HepG2 (cell line): ENCODE measurements around the gene ANO6. TPM values are rescaled to one million over a fixed set of nuclear protein-coding genes. Genes with fewer than 3 reads are reported as not detected.
A peak's percentile ranks its signal among the peaks of the same experiment; 100 is the strongest.

Experiments
- ATAC-seq: fragments of 200-7000 bp; cut with Tn5 transposase; 3 replicates; pipeline ENCODE4 v1.9.1; 2020; ENCODE audit warnings: mild to moderate bottlenecking, moderate library complexity
- BruUV-seq: library from RNA; stranded (reverse); fragments of 400-500 nt; replicated peaks from 2 replicates; lab custom pipeline; 2021; lab: Mats Ljungman, UMichigan
- CTCF ChIA-PET: fragments of 300-600 bp; formaldehyde crosslinking; extraction: SDS; loops from one replicate; lab custom pipeline; 2021; ENCODE audit warnings: low total read pairs, inconsistent platforms, low intra/inter-chr PET ratio; lab: Yijun Ruan, JAX
- POLR2A ChIA-PET: fragments of 350-600 bp; sonication (Branson Sonifier 250); formaldehyde crosslinking; loops from one replicate; lab custom pipeline; 2020; ENCODE audit warnings: antibody characterized with exemption, inconsistent platforms; lab: Yijun Ruan, JAX
- DNase-seq: peaks from one replicate; pipeline ENCODE4 v3.0.0-alpha.2; 2015; ENCODE audit warnings: low spot score
- FAIRE-seq: peaks from 3 replicates; lab custom pipeline; 2011; peaks lifted over from hg19 to GRCh38; lab: Jason Lieb, UNC
- H2AFZ ChIP-seq: one replicate; pipeline ENCODE4 v1.6.1; 2011; ENCODE audit warnings: low read length, inconsistent platforms
- H3K27ac ChIP-seq: fragments of 300-600 bp; 3 replicates; pipeline ENCODE4 v1.8.0; 2011; ENCODE audit warnings: mixed run types, mild to moderate bottlenecking, mixed read lengths, low read length, inconsistent platforms; ENCODE audit not compliant: insufficient read depth; ENCODE audit errors: extremely low read length
- H3K27me3 ChIP-seq, 2 experiments: fragments of 200-600 bp in 1 of 2; 2 replicates in 1 of 2; 3 replicates in 1 of 2; pipeline versions ENCODE4 v1.6.0 to v1.8.0; 2011; ENCODE audit warnings: low read length in 2 of 2, mild to moderate bottlenecking in 2 of 2, moderate library complexity in 2 of 2, inconsistent platforms in 1 of 2; ENCODE audit not compliant: insufficient read depth in 2 of 2, control insufficient read depth in 1 of 2
- H3K36me3 ChIP-seq, 2 experiments: fragments of 200-600 bp in 1 of 2; replicated peaks in 1 of 2; 2 replicates in 1 of 2; 3 replicates in 1 of 2; pipeline versions ENCODE4 v1.5.1 to v1.8.0; 2011; ENCODE audit warnings: low read length in 2 of 2, inconsistent platforms in 1 of 2; ENCODE audit not compliant: insufficient read depth in 2 of 2, control insufficient read depth in 1 of 2
- H3K4me1 ChIP-seq: 2 replicates; pipeline ENCODE4 v1.5.1; 2012; ENCODE audit warnings: low read length, inconsistent platforms; ENCODE audit not compliant: insufficient read depth
- H3K4me2 ChIP-seq: 2 replicates; pipeline ENCODE4 v1.6.0; 2011; ENCODE audit warnings: low read depth, low read length, inconsistent platforms
- H3K4me3 ChIP-seq, 3 experiments: fragments of 200-600 bp in 1 of 3; sonication (generic), shearing (Covaris generic) in 1 of 3; replicated peaks in 1 of 3; 2 replicates each; pipeline ENCODE4 v1.5.1; 2011 to 2016; ENCODE audit warnings: low read length in 3 of 3, inconsistent platforms in 2 of 3, low read depth in 2 of 3, mild to moderate bottlenecking in 2 of 3, control low read depth in 1 of 3, mixed read lengths in 1 of 3; ENCODE audit not compliant: insufficient read depth in 1 of 3
- H3K79me2 ChIP-seq: one replicate; pipeline ENCODE4 v1.6.1; 2011; ENCODE audit warnings: low read length, inconsistent platforms; ENCODE audit not compliant: insufficient read depth
- H3K9ac ChIP-seq: 2 replicates; pipeline ENCODE4 v1.6.0; 2011; ENCODE audit warnings: mild to moderate bottlenecking, low read depth, low read length, inconsistent platforms; ENCODE audit not compliant: insufficient read depth
- H3K9me3 ChIP-seq: 2 replicates; pipeline ENCODE4 v1.5.1; 2012; ENCODE audit warnings: mild to moderate bottlenecking, low read length
- H4K20me1 ChIP-seq: 2 replicates; pipeline ENCODE4 v1.6.0; 2011; ENCODE audit warnings: inconsistent platforms, mild to moderate bottlenecking, low read length, moderate library complexity; ENCODE audit not compliant: insufficient read depth
- BORCS8-MEF2B ChIP-seq: sonication (generic); formaldehyde crosslinking; IDR thresholded peaks from 2 replicates; pipeline ENCODE4 v1.8.0; 2022; ENCODE audit warnings: mild to moderate bottlenecking, missing genetic modification reagents
- ERF ChIP-seq: IDR thresholded peaks from 2 replicates; pipeline ENCODE4 v1.6.1; 2018; ENCODE audit warnings: missing biosample characterization, missing genetic modification reagents
- KAT7 ChIP-seq: IDR thresholded peaks from 2 replicates; pipeline ENCODE4 v1.6.1; 2018; ENCODE audit warnings: borderline replicate concordance, missing compliant biosample characterization
- KDM4B ChIP-seq: sonication (generic); formaldehyde crosslinking; IDR thresholded peaks from 2 replicates; pipeline ENCODE4 v1.4.0; 2020; ENCODE audit warnings: missing genetic modification reagents
- NFKBIZ ChIP-seq: IDR thresholded peaks from 2 replicates; pipeline ENCODE4 v1.6.1; 2018; ENCODE audit warnings: missing genetic modification reagents, missing compliant biosample characterization
- PAX8 ChIP-seq: sonication (generic); formaldehyde crosslinking; IDR thresholded peaks from 2 replicates; pipeline ENCODE4 v1.8.0; 2022; ENCODE audit warnings: mild to moderate bottlenecking, missing genetic modification reagents, borderline replicate concordance
- SRSF1 ChIP-seq: fragments of 200-400 bp; formaldehyde crosslinking; optimal IDR thresholded peaks from 2 replicates; pipeline ENCODE3; 2017; ENCODE audit warnings: mild to moderate bottlenecking, low read depth, low read length, moderate library complexity
- U2AF2 ChIP-seq: fragments of 200-400 bp; formaldehyde crosslinking; IDR thresholded peaks from 2 replicates; pipeline ENCODE4 v1.6.1; 2017; ENCODE audit warnings: low read depth, mild to moderate bottlenecking, low read length
- ZNF264 ChIP-seq: sonication (generic); formaldehyde crosslinking; IDR thresholded peaks from 2 replicates; pipeline ENCODE4 v1.4.0; 2020; ENCODE audit warnings: missing genetic modification reagents
- ZNF510 ChIP-seq: sonication (generic); formaldehyde crosslinking; IDR thresholded peaks from 2 replicates; pipeline ENCODE4 v1.4.0; 2020; ENCODE audit warnings: low read depth, mild to moderate bottlenecking, missing genetic modification reagents
- WGBS: methylation state at CpG from one replicate; pipeline ENCODE4 v1.1.6; 2017; ENCODE audit warnings: low lambda C conversion rate; 5-methylcytosine and 5-hydroxymethylcytosine counted together
- in situ Hi-C: cut with HindIII; loops from 2 replicates; pipeline ENCODE4 v1.10.0; 2017; ENCODE audit warnings: low pct_unique_long_range_greater_than_20kb; ENCODE audit not compliant: extremely low pct_ligation_motif_present
- intact Hi-C: fragments of 100-400 bp; cut with micrococcal nuclease; formaldehyde crosslinking; loops from one replicate; pipeline ENCODE4 v1.10.0; 2022; ENCODE audit not compliant: unreplicated experiment
- polyA plus RNA-seq, 8 experiments: library from polyadenylated mRNA; depleted of rRNA in 3 of 8; stranded (reverse) in 7 of 8; unstranded in 1 of 8; fragments of >200 nt; fragmentation: Illumina TruSeq in 4 of 8; extraction: Trizol in 4 of 8; gene quantifications; 2 replicates each; pipeline versions ENCODE4 v1.2.1 to v1.2.3, GENCODE V29; 2011 to 2016; ENCODE audit warnings: low read depth in 4 of 8, missing spikeins in 1 of 8, mixed read lengths in 1 of 8; ENCODE audit not compliant: insufficient read depth in 1 of 8
- total RNA-seq, 5 experiments: library from RNA; depleted of rRNA; stranded (reverse); fragments of >200 nt; fragmentation: Illumina TruSeq; extraction: Trizol; gene quantifications; 2 replicates each; pipeline ENCODE4 v1.2.3, GENCODE V29; 2016; ENCODE audit warnings: low read depth in 1 of 5
- TF ChIP-seq, protein P1 (sequence below): sonication (generic); formaldehyde crosslinking; IDR thresholded peaks from 2 replicates; pipeline ENCODE4; 2020; ENCODE audit warnings: missing genetic modification reagents, mild to moderate bottlenecking, borderline replicate concordance
- TF ChIP-seq, protein P2 (sequence below), 2 experiments: sonication (generic) in 1 of 2; formaldehyde crosslinking in 1 of 2; IDR thresholded peaks; 2 replicates each; pipeline versions ENCODE4 v1.6.1 to v1.9.0; 2014 to 2022; ENCODE audit warnings: antibody characterized with exemption in 1 of 2, borderline replicate concordance in 1 of 2, inconsistent platforms in 1 of 2, low read depth in 1 of 2, missing genetic modification reagents in 1 of 2
- TF ChIP-seq, protein P3 (sequence below): IDR thresholded peaks from 2 replicates; pipeline ENCODE4 v1.6.1; 2018; ENCODE audit warnings: missing genetic modification reagents

The ANO6 gene
- total and polyA plus RNA-seq, 2 of the 13 experiments (the other 11 are each of a cell fraction or from before 2014, with no cell fraction given), result 37.8 to 57.1 TPM

DNA sequence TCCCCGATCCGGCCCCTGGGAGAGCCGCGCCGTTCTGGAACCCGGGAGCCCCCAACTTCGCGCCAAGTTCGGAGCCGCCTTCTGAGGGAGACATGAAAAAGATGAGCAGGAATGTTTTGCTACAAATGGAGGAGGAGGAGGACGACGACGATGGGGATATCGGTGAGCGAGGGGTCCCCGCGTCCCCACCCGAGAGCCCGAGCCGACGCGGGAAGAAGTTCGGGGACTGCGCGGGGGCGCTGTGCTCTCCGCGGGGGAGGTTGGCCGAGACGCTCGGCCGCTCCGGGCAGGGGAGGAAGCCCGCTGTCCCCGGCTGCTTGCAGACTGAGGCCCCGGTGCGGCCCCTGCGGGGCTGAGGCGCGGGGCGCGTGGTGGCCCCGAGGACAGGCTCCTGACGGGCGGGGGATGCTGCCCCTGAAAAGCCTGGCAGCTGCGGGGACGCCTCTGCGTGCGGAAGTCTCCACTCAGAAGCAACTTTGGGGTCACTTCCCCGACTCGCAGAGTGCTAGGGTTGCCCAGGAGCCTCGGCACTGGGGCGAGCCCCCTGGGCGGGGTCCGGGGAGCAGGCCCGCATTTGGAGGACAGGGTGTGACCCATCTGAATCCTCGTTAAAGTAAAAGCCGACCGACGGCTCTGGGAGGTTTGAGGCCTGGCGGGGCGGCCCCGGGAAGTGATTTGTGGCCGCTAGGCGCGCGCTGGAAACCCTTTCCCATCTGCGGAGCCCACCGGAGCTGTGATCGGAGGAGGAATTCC, 511 bp downstream of the ANO6 start:
- H3K4me3 ChIP-seq, result peak overlapping the region; percentile 84 to 95 (median 89)
- intact Hi-C loops, result loop anchor here (1.0 to 5.0 kb wide), 6 partner anchors 15 to 172 kb away; no protein-coding TSS in a partner anchor
- CTCF ChIA-PET, result interaction anchor here (2.4 kb wide), 1 partner anchor 46 kb away, joined by 8 read pairs; no protein-coding TSS in a partner anchor
- H4K20me1 ChIP-seq, result 0 out of 2 replicates have a peak, but pooled peaks cover 10% of the 10 kb centered on the region
- no peaks in the 10 kb centered on the region; a peak in 1 of 5 replicates for H3K27me3 ChIP-seq
- H3K4me1 ChIP-seq, result peaks cover 42% of the 10 kb centered on the region
- H3K4me2 ChIP-seq, result peak overlapping the region; percentile 80
- no peak for FAIRE-seq
- H3K9me3 ChIP-seq, result no peaks in the 10 kb centered on the region
- H3K79me2 ChIP-seq, result peaks cover 50% of the 10 kb centered on the region
- no TSS peak for BruUV-seq
- peak overlapping the region; percentile 94 for H3K9ac ChIP-seq
- POLR2A ChIA-PET, result interaction anchor here (0.9 to 2.1 kb wide), 11 partner anchors 9 to 44 kb away, joined by 3 to 13 read pairs (median 5); no protein-coding TSS in a partner anchor
- peak; percentile 30 for DNase-seq
- in situ Hi-C loops, result no loop called here
- 3% methylated on average over 42 of the region's 70 CpGs for WGBS
- H2AFZ ChIP-seq, result no peak overlapping the region
- ATAC-seq, result peak; percentile 71
- H3K27ac ChIP-seq, result peak overlapping the region; percentile 95
- H3K36me3 ChIP-seq, result no peaks in the 10 kb centered on the region
- TF ChIP-seq ERF (0 out of 2 replicates have a peak, but pooled peaks have one; percentile 43), BORCS8-MEF2B (CRISPR knock-in tag) (no peak), NFKBIZ (CRISPR knock-in tag) (no peak), SRSF1 (peak; percentile 29), ZNF510 (CRISPR knock-in tag) (no peak), KAT7 (peak; percentile 18; the same call in 1 of the 2 replicates), ZNF264 (peak; percentile 94), KDM4B (CRISPR knock-in tag) (no peak), PAX8 (no peak), U2AF2 (no peak)
- TF ChIP-seq, protein P1, sequence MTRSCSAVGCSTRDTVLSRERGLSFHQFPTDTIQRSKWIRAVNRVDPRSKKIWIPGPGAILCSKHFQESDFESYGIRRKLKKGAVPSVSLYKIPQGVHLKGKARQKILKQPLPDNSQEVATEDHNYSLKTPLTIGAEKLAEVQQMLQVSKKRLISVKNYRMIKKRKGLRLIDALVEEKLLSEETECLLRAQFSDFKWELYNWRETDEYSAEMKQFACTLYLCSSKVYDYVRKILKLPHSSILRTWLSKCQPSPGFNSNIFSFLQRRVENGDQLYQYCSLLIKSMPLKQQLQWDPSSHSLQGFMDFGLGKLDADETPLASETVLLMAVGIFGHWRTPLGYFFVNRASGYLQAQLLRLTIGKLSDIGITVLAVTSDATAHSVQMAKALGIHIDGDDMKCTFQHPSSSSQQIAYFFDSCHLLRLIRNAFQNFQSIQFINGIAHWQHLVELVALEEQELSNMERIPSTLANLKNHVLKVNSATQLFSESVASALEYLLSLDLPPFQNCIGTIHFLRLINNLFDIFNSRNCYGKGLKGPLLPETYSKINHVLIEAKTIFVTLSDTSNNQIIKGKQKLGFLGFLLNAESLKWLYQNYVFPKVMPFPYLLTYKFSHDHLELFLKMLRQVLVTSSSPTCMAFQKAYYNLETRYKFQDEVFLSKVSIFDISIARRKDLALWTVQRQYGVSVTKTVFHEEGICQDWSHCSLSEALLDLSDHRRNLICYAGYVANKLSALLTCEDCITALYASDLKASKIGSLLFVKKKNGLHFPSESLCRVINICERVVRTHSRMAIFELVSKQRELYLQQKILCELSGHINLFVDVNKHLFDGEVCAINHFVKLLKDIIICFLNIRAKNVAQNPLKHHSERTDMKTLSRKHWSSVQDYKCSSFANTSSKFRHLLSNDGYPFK, result peak; percentile 26; the same call in 1 of the 2 replicates
- TF ChIP-seq, protein P2, sequence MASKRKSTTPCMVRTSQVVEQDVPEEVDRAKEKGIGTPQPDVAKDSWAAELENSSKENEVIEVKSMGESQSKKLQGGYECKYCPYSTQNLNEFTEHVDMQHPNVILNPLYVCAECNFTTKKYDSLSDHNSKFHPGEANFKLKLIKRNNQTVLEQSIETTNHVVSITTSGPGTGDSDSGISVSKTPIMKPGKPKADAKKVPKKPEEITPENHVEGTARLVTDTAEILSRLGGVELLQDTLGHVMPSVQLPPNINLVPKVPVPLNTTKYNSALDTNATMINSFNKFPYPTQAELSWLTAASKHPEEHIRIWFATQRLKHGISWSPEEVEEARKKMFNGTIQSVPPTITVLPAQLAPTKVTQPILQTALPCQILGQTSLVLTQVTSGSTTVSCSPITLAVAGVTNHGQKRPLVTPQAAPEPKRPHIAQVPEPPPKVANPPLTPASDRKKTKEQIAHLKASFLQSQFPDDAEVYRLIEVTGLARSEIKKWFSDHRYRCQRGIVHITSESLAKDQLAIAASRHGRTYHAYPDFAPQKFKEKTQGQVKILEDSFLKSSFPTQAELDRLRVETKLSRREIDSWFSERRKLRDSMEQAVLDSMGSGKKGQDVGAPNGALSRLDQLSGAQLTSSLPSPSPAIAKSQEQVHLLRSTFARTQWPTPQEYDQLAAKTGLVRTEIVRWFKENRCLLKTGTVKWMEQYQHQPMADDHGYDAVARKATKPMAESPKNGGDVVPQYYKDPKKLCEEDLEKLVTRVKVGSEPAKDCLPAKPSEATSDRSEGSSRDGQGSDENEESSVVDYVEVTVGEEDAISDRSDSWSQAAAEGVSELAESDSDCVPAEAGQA (IDR thresholded peaks at IDR 0.05; ENCODE audit: low read depth), result no peak
- TF ChIP-seq, protein P2 (CRISPR knock-in tag; IDR thresholded peaks at IDR 0.05; ENCODE audit: borderline replicate concordance), result no peak
- TF ChIP-seq, protein P3, sequence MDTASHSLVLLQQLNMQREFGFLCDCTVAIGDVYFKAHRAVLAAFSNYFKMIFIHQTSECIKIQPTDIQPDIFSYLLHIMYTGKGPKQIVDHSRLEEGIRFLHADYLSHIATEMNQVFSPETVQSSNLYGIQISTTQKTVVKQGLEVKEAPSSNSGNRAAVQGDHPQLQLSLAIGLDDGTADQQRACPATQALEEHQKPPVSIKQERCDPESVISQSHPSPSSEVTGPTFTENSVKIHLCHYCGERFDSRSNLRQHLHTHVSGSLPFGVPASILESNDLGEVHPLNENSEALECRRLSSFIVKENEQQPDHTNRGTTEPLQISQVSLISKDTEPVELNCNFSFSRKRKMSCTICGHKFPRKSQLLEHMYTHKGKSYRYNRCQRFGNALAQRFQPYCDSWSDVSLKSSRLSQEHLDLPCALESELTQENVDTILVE, result no peak
